Neural cell (in vitro differentiated cells): Measurements from ENCODE around the gene FCRLA.

ENCODE experiments used
- EP300 ChIP-seq: fragments of 450-650 bp; conservative IDR thresholded peaks from 2 replicates; pipeline ENCODE4 v1.6.1; 2014; ENCODE audit warnings: antibody characterized with exemption, mild to moderate bottlenecking, moderate library complexity; ENCODE audit not compliant: poor library complexity, severe bottlenecking
- EZH2 ChIP-seq: fragments of 200-600, 300-800 bp; shearing (Covaris generic), sonication (generic); IDR thresholded peaks from 2 replicates; pipeline ENCODE4 v1.6.1; 2014; ENCODE audit warnings: antibody characterized with exemption, low read length, borderline replicate concordance, mild to moderate bottlenecking; ENCODE audit not compliant: insufficient read depth, poor library complexity, severe bottlenecking
- MXI1 ChIP-seq: fragments of 450-650 bp; conservative IDR thresholded peaks from 2 replicates; pipeline ENCODE4 v1.6.1; 2014; ENCODE audit warnings: antibody characterized with exemption, mild to moderate bottlenecking; ENCODE audit not compliant: poor library complexity, severe bottlenecking
- TAF1 ChIP-seq: IDR thresholded peaks from 2 replicates; pipeline ENCODE4 v1.6.1; 2012; ENCODE audit warnings: low read depth
- TF ChIP-seq, protein P1 (sequence below): fragments of 450-650 bp; IDR thresholded peaks from 2 replicates; pipeline ENCODE4 v1.5.1; 2014; ENCODE audit warnings: antibody characterized with exemption, mild to moderate bottlenecking, moderate library complexity; ENCODE audit not compliant: poor library complexity, severe bottlenecking
- TF ChIP-seq, protein P2 (sequence below): IDR thresholded peaks from 2 replicates; pipeline ENCODE4 v1.6.1; 2012; ENCODE audit warnings: borderline replicate concordance

DNA sequence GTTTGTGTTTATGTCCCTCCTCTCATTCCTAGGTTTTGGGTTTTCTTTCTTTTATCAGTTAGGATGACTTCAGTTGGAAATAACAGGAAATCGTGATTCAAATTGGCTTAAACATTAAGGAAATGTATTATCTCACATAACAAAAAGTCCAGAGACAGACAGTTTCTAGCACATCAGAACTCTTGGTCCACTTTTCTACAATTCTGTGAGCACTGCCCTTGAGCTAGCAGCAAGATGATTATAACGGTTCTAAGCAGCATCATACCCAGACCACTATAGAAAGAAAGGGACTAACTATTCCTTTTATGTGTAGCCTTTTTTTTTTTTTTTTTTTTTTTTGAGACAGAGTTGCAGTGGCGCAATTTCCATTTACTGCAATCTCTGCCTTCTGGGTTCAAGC, 25.1 kb upstream of the FCRLA start:
- TF ChIP-seq, protein P1, sequence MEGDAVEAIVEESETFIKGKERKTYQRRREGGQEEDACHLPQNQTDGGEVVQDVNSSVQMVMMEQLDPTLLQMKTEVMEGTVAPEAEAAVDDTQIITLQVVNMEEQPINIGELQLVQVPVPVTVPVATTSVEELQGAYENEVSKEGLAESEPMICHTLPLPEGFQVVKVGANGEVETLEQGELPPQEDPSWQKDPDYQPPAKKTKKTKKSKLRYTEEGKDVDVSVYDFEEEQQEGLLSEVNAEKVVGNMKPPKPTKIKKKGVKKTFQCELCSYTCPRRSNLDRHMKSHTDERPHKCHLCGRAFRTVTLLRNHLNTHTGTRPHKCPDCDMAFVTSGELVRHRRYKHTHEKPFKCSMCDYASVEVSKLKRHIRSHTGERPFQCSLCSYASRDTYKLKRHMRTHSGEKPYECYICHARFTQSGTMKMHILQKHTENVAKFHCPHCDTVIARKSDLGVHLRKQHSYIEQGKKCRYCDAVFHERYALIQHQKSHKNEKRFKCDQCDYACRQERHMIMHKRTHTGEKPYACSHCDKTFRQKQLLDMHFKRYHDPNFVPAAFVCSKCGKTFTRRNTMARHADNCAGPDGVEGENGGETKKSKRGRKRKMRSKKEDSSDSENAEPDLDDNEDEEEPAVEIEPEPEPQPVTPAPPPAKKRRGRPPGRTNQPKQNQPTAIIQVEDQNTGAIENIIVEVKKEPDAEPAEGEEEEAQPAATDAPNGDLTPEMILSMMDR, result no peak
- TF ChIP-seq EZH2 (no peak), MXI1 (no peak), EP300 (no peak), TAF1 (no peak)
- TF ChIP-seq, protein P2, sequence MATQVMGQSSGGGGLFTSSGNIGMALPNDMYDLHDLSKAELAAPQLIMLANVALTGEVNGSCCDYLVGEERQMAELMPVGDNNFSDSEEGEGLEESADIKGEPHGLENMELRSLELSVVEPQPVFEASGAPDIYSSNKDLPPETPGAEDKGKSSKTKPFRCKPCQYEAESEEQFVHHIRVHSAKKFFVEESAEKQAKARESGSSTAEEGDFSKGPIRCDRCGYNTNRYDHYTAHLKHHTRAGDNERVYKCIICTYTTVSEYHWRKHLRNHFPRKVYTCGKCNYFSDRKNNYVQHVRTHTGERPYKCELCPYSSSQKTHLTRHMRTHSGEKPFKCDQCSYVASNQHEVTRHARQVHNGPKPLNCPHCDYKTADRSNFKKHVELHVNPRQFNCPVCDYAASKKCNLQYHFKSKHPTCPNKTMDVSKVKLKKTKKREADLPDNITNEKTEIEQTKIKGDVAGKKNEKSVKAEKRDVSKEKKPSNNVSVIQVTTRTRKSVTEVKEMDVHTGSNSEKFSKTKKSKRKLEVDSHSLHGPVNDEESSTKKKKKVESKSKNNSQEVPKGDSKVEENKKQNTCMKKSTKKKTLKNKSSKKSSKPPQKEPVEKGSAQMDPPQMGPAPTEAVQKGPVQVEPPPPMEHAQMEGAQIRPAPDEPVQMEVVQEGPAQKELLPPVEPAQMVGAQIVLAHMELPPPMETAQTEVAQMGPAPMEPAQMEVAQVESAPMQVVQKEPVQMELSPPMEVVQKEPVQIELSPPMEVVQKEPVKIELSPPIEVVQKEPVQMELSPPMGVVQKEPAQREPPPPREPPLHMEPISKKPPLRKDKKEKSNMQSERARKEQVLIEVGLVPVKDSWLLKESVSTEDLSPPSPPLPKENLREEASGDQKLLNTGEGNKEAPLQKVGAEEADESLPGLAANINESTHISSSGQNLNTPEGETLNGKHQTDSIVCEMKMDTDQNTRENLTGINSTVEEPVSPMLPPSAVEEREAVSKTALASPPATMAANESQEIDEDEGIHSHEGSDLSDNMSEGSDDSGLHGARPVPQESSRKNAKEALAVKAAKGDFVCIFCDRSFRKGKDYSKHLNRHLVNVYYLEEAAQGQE, result no peak
